Ovary (tissue), 10 donors: Measurements from ENCODE around the gene RNF38. TPM values are rescaled to one million over a fixed set of nuclear protein-coding genes. Genes with fewer than 3 reads are reported as not detected.
"Not testable (repeated sequence)": the region's sequence is repeated elsewhere in the genome, so short reads cannot be mapped to it uniquely, and the experiment has no call there.

Experiments used
- DNase-seq, 5 donors: peaks; one replicate each; pipeline ENCODE4 v3.0.0-alpha.2; 2019 to 2020
- H3K27ac ChIP-seq, 2 donors: fragments of 200-600 bp; one replicate each; pipeline versions ENCODE4 v1.5.1 to v1.8.0; 2019 to 2022
- H3K27me3 ChIP-seq: fragments of 200-600 bp; one replicate; pipeline ENCODE4 v1.8.0; 2022
- H3K36me3 ChIP-seq: fragments of 200-600 bp; sonication (generic); one replicate; pipeline ENCODE4 v1.5.1; 2019
- H3K4me1 ChIP-seq: one replicate; pipeline ENCODE4 v1.8.1; 2013; ENCODE audit warnings: mild to moderate bottlenecking, moderate library complexity; ENCODE audit not compliant: insufficient read depth
- H3K4me3 ChIP-seq: fragments of 200-600 bp; sonication (generic); one replicate; pipeline ENCODE4 v1.5.1; 2017
- H3K9me3 ChIP-seq, 2 donors: fragments of 200-600 bp in 1 of 2; sonication (generic) in 1 of 2; one replicate each; pipeline versions ENCODE4 v1.5.1 to v1.8.1; 2013 to 2019; ENCODE audit warnings: mild to moderate bottlenecking in 1 of 2, moderate library complexity in 1 of 2
- CTCF ChIP-seq, 3 donors: fragments of 450-650 bp in 2 of 3; fragments of 200-600 bp in 1 of 3; IDR thresholded peaks; one replicate each; pipeline versions ENCODE4 v1.5.1 to v1.8.0; 2016 to 2022; ENCODE audit warnings: antibody characterized with exemption in 3 of 3, mild to moderate bottlenecking in 1 of 3
- EP300 ChIP-seq: sonication (generic); formaldehyde crosslinking; IDR thresholded peaks from one replicate; pipeline ENCODE4 v1.6.1; 2017; ENCODE audit warnings: antibody characterized with exemption
- POLR2A ChIP-seq: fragments of 450-650 bp; IDR thresholded peaks from one replicate; pipeline ENCODE4 v1.6.1; 2017; ENCODE audit warnings: antibody characterized with exemption, mild to moderate bottlenecking, moderate library complexity
- WGBS, 3 donors: extraction: QIAGEN DNeasy Blood & Tissue Kit in 1 of 3; methylation state at CpG; one replicate each; pipeline versions ENCODE4 v1.1.5 to v1.1.7; 2013 to 2017; 5-methylcytosine and 5-hydroxymethylcytosine counted together
- intact Hi-C, 4 donors: fragments of 100-400 bp; cut with DNase I; formaldehyde crosslinking; loops; one replicate each; pipeline versions ENCODE4 v1.11.0 to v1.15.1; 2022 to 2023
- long read RNA-seq, 3 donors: library from polyadenylated mRNA in 2 of 3; unstranded in 2 of 3; transcript quantifications; one replicate each; pipeline ENCODE4 v2.0.0 and lab custom pipeline, GENCODE V29; 2021 to 2026
- polyA plus RNA-seq, 2 donors: library from polyadenylated mRNA; stranded (reverse); fragments of 200-250 nt in 1 of 2; fragments of 350-450 nt in 1 of 2; fragmentation: Illumina TruSeq in 1 of 2; extraction: RNeasy Lipid Tissue Mini Kit (QIAGEN cat#74804) in 1 of 2; gene quantifications; one replicate each; pipeline ENCODE4 v1.2.3, GENCODE V29; 2013 to 2014
- total RNA-seq, 7 donors: library from RNA; depleted of rRNA in 2 of 7; stranded (reverse); fragments of >200 nt in 2 of 7; fragmentation: NEBNext Ultra II Directional in 3 of 7; extraction: Animal tissue kit (Norgen Biotek cat#: 25700) in 3 of 7; gene quantifications; one replicate each; pipeline versions ENCODE4 v1.1.0 to v1.2.4, GENCODE V29; 2016 to 2023
- donor health status: DM: no; HTN: no; CAD: no; lungs with moderate emphysema.
- donor health status: DM: no; HTN: no; CAD: no.
- donor health status: Bipolar disorder and iron deficiency.
- donor health status: DM: yes; HTN: yes; CAD: no.
- donor health status: DM: no; HTN: no; CAD: no.
- donor health status: DM: yes; HTN: yes; CAD: no.

Gene RNF38
- total RNA-seq (10 to 100 TPM; 30.4 to 81.3 (median 59.7) TPM), polyA plus RNA-seq (10 to 100 TPM; 35.2 to 55.7 TPM)
- long read RNA-seq, donor 1, partial matches to known transcripts = 2 of 9 reads
- long read RNA-seq, donor 1, other reads (novel, unspliced or antisense) = 7 of 9 reads
- long read RNA-seq, donor 2, full-length matches to known transcripts = 3 of 3 reads
- long read RNA-seq, donor 2, partial matches to known transcripts = 0 of 3 reads
- long read RNA-seq, donor 2, other reads (novel, unspliced or antisense) = 0 of 3 reads
- long read RNA-seq, donor 3, full-length matches to known transcripts = 19 of 52 reads
- long read RNA-seq, donor 3, partial matches to known transcripts = 10 of 52 reads
- long read RNA-seq, donor 3, other reads (novel, unspliced or antisense) = 23 of 52 reads

GRCh38 chr9:36399980-36400331, at the start of gene RNF38:
RNF38 (minus strand) TSS chr9:36400269; CDS start chr9:36400108, 161 bp downstream.
- no peak for DNase-seq
- Histone ChIP-seq H3K27ac (peak within 1 kb of the TSS; percentile 87 to 93), H3K4me3 (peak within 1 kb of the TSS; percentile 82), H3K27me3 (no peaks in the 10 kb centered on the region), H3K4me1 (peaks cover 5% of the 10 kb centered on the region), H3K9me3 (no peaks in the 10 kb centered on the region), H3K36me3 (no peaks in the 10 kb centered on the region)
- intact Hi-C loops = loop anchor here in 2 of 4 donors (10.0 kb wide), 1 partner anchor 85 kb away; no protein-coding TSS in a partner anchor
- no peak for TF ChIP-seq POLR2A
- no peak for TF ChIP-seq EP300
- no peak for TF ChIP-seq CTCF (IDR thresholded peaks at IDR 0.05)
- WGBS, 3 donors = 0 to 1% (median 1%) methylated on average over 12 of the region's 12 CpGs

GRCh38 chr9:36448555-36448954, 48.5 kb upstream of the RNF38 start:
- H3K27me3 ChIP-seq = not testable (repeated sequence)
- intact Hi-C loops = loop anchor here in 1 of 4 donors (5.0 kb wide), 1 partner anchor 36 kb away; no protein-coding TSS in a partner anchor

GRCh38 chr9:36448017-36448416, 47.9 kb upstream of the RNF38 start:
- no peaks in the 10 kb centered on the region for H3K9me3 ChIP-seq
- H3K27me3 ChIP-seq = no peaks in the 10 kb centered on the region
- intact Hi-C loops = loop anchor here in 1 of 4 donors (5.0 kb wide), 1 partner anchor 36 kb away; no protein-coding TSS in a partner anchor
- TF ChIP-seq EP300 (no peak), CTCF (IDR thresholded peaks at IDR 0.05) (no peak), POLR2A (no peak)
- H3K4me3 ChIP-seq = no peak overlapping the region
- no peak for DNase-seq
- peaks cover 2% of the 10 kb centered on the region for H3K4me1 ChIP-seq
- no peak overlapping the region for H3K27ac ChIP-seq
- WGBS, 3 donors = 16 to 40% (median 35%) methylated on average over 1 of the region's 1 CpG
- H3K36me3 ChIP-seq = no peaks in the 10 kb centered on the region

More at GRCh38 chr9:36448555-36448954, 48.5 kb upstream of the RNF38 start:
- H3K9me3 ChIP-seq, H3K36me3 ChIP-seq, H3K4me3 ChIP-seq, H3K27ac ChIP-seq, DNase-seq, H3K4me1 ChIP-seq: not testable (repeated sequence)
- 68 to 74% (median 72%) methylated on average over 9 of the region's 9 CpGs for WGBS, 3 donors

GRCh38 chr9:36446678-36447077, 46.6 kb upstream of the RNF38 start:
- DNase-seq, H3K9me3 ChIP-seq, H3K27ac ChIP-seq, H3K4me1 ChIP-seq, H3K27me3 ChIP-seq, H3K4me3 ChIP-seq, H3K36me3 ChIP-seq: not testable (repeated sequence)
- intact Hi-C loops = loop anchor here in 1 of 4 donors (5.0 kb wide), 1 partner anchor 34 kb away; no protein-coding TSS in a partner anchor
- 93 to 97% (median 95%) methylated on average over 10 of the region's 10 CpGs for WGBS, 3 donors

- DNase-seq = no peak
- no peaks in the 10 kb centered on the region for H3K27me3 ChIP-seq
- no peak overlapping the region for H3K27ac ChIP-seq
- TF ChIP-seq POLR2A = no peak
- TF ChIP-seq EP300 = no peak
- no peak for TF ChIP-seq CTCF (IDR thresholded peaks at IDR 0.05)
- H3K4me3 ChIP-seq = no peak overlapping the region
- H3K9me3 ChIP-seq = no peaks in the 10 kb centered on the region
- peaks cover 2% of the 10 kb centered on the region for H3K4me1 ChIP-seq
- no peaks in the 10 kb centered on the region for H3K36me3 ChIP-seq
- 71 to 79% (median 73%) methylated on average over 5 of the region's 5 CpGs for WGBS, 3 donors
- intact Hi-C loops = loop anchor here in 1 of 4 donors (5.0 kb wide), 1 partner anchor 34 kb away; no protein-coding TSS in a partner anchor
Measured at GRCh38 chr9:36445800-36446361, 45.8 kb upstream of the RNF38 start.
